OCI-LY7 (cell line): ENCODE results near the gene EBPL. TPM values are rescaled to one million over a fixed set of nuclear protein-coding genes. Genes with fewer than 3 reads are reported as not detected.

Source experiments
- BruUV-seq: library from RNA; stranded (reverse); fragments of 400-500 nt; replicated peaks from 2 replicates; lab custom pipeline; 2021; lab: Mats Ljungman, UMichigan
- CTCF ChIA-PET: fragments of 300-600 bp; sonication (Branson Sonifier 250); formaldehyde crosslinking; loops from one replicate; lab custom pipeline; 2022; ENCODE audit warnings: antibody characterized with exemption; ENCODE audit not compliant: unreplicated experiment; lab: Charles Lee
- POLR2A ChIA-PET: fragments of 300-600 bp; sonication (Branson Sonifier 250); formaldehyde crosslinking; loops from one replicate; lab custom pipeline; 2022; ENCODE audit warnings: antibody characterized with exemption; lab: Charles Lee
- DNase-seq: peaks from one replicate; pipeline ENCODE4 v3.0.0-alpha.2; 2015; ENCODE audit warnings: low spot score
- H2AFZ ChIP-seq: fragments of 200-600 bp; sonication (generic), shearing (Covaris generic); 2 replicates; pipeline ENCODE4 v1.6.1; 2014; ENCODE audit warnings: mild to moderate bottlenecking, antibody characterized with exemption, low read length, moderate library complexity
- H3K27ac ChIP-seq: fragments of 200-600 bp; sonication (generic); 2 replicates; pipeline ENCODE4 v1.5.1; 2014; ENCODE audit warnings: mixed run types, low read depth, mild to moderate bottlenecking, moderate library complexity, low read length, inconsistent platforms; ENCODE audit not compliant: poor library complexity, severe bottlenecking
- H3K36me3 ChIP-seq: fragments of 200-600 bp; sonication (generic); 2 replicates; pipeline ENCODE4 v1.6.1; 2014; ENCODE audit warnings: mild to moderate bottlenecking, antibody characterized with exemption, low read length, moderate library complexity, mixed read lengths; ENCODE audit not compliant: insufficient read depth
- H3K4me1 ChIP-seq: fragments of 200-600 bp; sonication (generic); 2 replicates; pipeline ENCODE4 v1.5.1; 2014; ENCODE audit warnings: mild to moderate bottlenecking, low read length; ENCODE audit not compliant: insufficient read depth, poor library complexity, severe bottlenecking
- H3K4me2 ChIP-seq: fragments of 200-600 bp; sonication (generic); 2 replicates; pipeline ENCODE4 v1.6.1; 2014; ENCODE audit warnings: mild to moderate bottlenecking, low read length
- H3K4me3 ChIP-seq: fragments of 200-600 bp; sonication (generic); 2 replicates; pipeline ENCODE4 v1.5.1; 2014; ENCODE audit warnings: mild to moderate bottlenecking, low read depth, low read length; ENCODE audit not compliant: poor library complexity, severe bottlenecking
- H3K79me2 ChIP-seq: fragments of 200-600 bp; sonication (generic); 2 replicates; pipeline ENCODE4 v1.6.1; 2016; ENCODE audit warnings: low read depth, mild to moderate bottlenecking, low read length, moderate library complexity, mixed read lengths; ENCODE audit not compliant: insufficient read depth
- H3K9me2 ChIP-seq: fragments of 200-600 bp; sonication (generic); 2 replicates; pipeline ENCODE4 v1.6.1; 2016; ENCODE audit warnings: mild to moderate bottlenecking, low read length, mixed read lengths; ENCODE audit not compliant: insufficient read depth
- H3K9me3 ChIP-seq: fragments of 200-600 bp; sonication (generic); 2 replicates; pipeline ENCODE4 v1.6.1; 2014; ENCODE audit warnings: mild to moderate bottlenecking, mixed run types, low read length, mixed read lengths
- H4K20me1 ChIP-seq: fragments of 200-600 bp; sonication (generic); 2 replicates; pipeline ENCODE4 v1.6.1; 2014; ENCODE audit warnings: mild to moderate bottlenecking, antibody characterized with exemption, low read length, moderate library complexity, mixed read lengths; ENCODE audit not compliant: insufficient read depth
- CTCF ChIP-seq: fragments of 200-600 bp; sonication (generic); conservative IDR thresholded peaks from 2 replicates; pipeline ENCODE4 v1.5.1; 2014; ENCODE audit warnings: mild to moderate bottlenecking, antibody characterized with exemption, low read length, moderate library complexity, mixed read lengths
- EZH2phosphoT487 ChIP-seq: fragments of 200-600 bp; sonication (generic); IDR thresholded peaks from 2 replicates; pipeline ENCODE4 v1.6.1; 2018; ENCODE audit warnings: low read depth, borderline replicate concordance, mild to moderate bottlenecking, mixed run types, antibody characterized with exemption, low read length, moderate library complexity, mixed read lengths
- intact Hi-C: fragments of 100-400 bp; cut with micrococcal nuclease; formaldehyde crosslinking; loops from one replicate; pipeline ENCODE4 v1.10.0; 2022; ENCODE audit not compliant: unreplicated experiment
- total RNA-seq, 2 experiments: library from RNA; depleted of rRNA in 1 of 2; stranded (reverse); fragments of >200 nt in 1 of 2; shearing (Covaris generic) in 1 of 2; gene quantifications; 2 replicates each; pipeline ENCODE4 v1.2.3, GENCODE V29; 2014 to 2022

EBPL gene
- total RNA-seq, 2 experiments from 2014 or later: 38.8 to 47.3 TPM

DNA sequence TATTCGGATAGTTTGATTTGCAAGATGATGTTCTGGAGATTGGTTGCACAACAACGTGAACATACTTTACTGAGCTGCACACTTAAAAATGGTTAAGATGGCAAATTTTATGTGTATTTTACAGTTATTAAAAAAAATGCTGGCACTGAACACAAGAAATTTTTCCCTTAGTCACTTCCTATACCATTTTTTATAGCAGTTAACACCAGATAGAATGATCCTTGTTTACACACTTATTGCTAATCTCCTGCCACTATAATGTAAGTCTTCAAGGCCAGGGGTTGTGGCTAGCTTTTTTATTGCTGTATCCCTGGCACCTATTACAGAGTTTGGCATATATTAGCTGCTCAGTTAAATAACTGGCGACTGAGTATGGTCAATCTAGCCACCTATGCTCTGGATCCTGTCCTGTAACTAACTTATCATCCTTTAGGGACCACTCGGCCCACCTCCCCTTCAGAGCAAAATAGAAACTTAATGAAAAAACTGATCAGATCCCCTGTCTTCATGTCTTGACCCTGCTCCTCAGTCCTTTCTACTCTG lies 2.0 kb upstream of the EBPL start:
- Histone ChIP-seq H3K4me1 (peaks cover 24% of the 10 kb centered on the region), H3K79me2 (peaks cover 15% of the 10 kb centered on the region; the same call in 1 of the 2 replicates), H3K27ac (no peak overlapping the region), H4K20me1 (no peaks in the 10 kb centered on the region), H3K4me3 (no peak overlapping the region), H3K4me2 (no peak overlapping the region), H2AFZ (no peak overlapping the region), H3K36me3 (peaks cover 20% of the 10 kb centered on the region), H3K9me3 (no peaks in the 10 kb centered on the region), H3K9me2 (no peaks in the 10 kb centered on the region)
- no peak for DNase-seq
- no peak for TF ChIP-seq EZH2phosphoT487
- POLR2A ChIA-PET: interaction anchor here (0.5 to 0.6 kb wide), 2 partner anchors 53 to 1873 kb away, joined by 3 to 4 read pairs; no protein-coding TSS in a partner anchor
- no TSS peak for BruUV-seq
- CTCF ChIA-PET: no interaction called here
- intact Hi-C loops: no loop called here

GRCh38 chr13:49690133-49690994 lies 922 bp downstream of the EBPL start:
- ChIA-PET POLR2A (interaction anchor here (0.6 to 1.5 kb wide), 7 partner anchors 9 to 289 kb away, joined by 3 to 4 read pairs (median 3); no protein-coding TSS in a partner anchor), CTCF (interaction anchor here (1.0 kb wide), 1 partner anchor 99 kb away, joined by 4 read pairs; no protein-coding TSS in a partner anchor)
- Histone ChIP-seq H3K79me2 (peaks cover 15% of the 10 kb centered on the region; the same call in 1 of the 2 replicates), H3K4me1 (peaks cover 24% of the 10 kb centered on the region), H3K4me2 (peak overlapping the region; percentile 88), H2AFZ (peak overlapping the region; percentile 89), H3K9me3 (no peaks in the 10 kb centered on the region), H3K9me2 (no peaks in the 10 kb centered on the region), H4K20me1 (no peaks in the 10 kb centered on the region), H3K36me3 (peaks cover 33% of the 10 kb centered on the region; the same call in 1 of the 2 replicates), H3K27ac (peak overlapping the region; percentile 60), H3K4me3 (peak overlapping the region; percentile 77)
- intact Hi-C loops: loop anchor here (2.0 kb wide), 1 partner anchor 102 kb away; the partner anchor contains the start of gene KPNA3
- TF ChIP-seq CTCF: no peak
- TF ChIP-seq EZH2phosphoT487: no peak
- TSS peak; percentile 67 for BruUV-seq
- DNase-seq: no peak

DNA sequence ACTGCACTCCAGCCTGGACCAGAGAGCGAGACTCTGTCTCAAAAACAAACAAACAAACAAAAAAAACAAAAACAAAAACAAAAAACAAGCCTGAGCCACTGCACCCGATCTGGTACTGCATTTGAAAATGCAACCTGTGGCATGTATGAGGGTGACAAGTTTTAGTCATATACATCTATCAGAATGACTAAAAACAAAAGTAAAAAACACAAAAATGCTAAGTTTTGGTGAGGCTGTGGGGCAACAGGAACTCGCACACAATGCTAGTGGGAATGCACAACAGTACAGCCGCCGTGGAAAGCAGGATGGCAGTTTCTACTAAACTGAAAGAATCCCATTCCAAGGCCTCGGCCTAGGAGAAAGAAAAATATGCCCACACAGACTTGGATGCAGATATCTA lies 7.8 kb downstream of the EBPL start:
- Histone ChIP-seq H3K79me2 (no peaks in the 10 kb centered on the region), H3K4me2 (no peak overlapping the region), H2AFZ (no peak overlapping the region), H3K4me3 (no peak overlapping the region), H3K27ac (no peak overlapping the region), H3K9me3 (no peaks in the 10 kb centered on the region), H3K36me3 (peaks cover 62% of the 10 kb centered on the region), H4K20me1 (no peaks in the 10 kb centered on the region), H3K9me2 (no peaks in the 10 kb centered on the region), H3K4me1 (peaks cover 13% of the 10 kb centered on the region)
- no peak for DNase-seq
- intact Hi-C loops: no loop called here
- BruUV-seq: no TSS peak
- TF ChIP-seq EZH2phosphoT487 (no peak), CTCF (no peak)
- ChIA-PET POLR2A (no interaction called here), CTCF (no interaction called here)
